Measurements from ENCODE around the gene NALCN.

DNA sequence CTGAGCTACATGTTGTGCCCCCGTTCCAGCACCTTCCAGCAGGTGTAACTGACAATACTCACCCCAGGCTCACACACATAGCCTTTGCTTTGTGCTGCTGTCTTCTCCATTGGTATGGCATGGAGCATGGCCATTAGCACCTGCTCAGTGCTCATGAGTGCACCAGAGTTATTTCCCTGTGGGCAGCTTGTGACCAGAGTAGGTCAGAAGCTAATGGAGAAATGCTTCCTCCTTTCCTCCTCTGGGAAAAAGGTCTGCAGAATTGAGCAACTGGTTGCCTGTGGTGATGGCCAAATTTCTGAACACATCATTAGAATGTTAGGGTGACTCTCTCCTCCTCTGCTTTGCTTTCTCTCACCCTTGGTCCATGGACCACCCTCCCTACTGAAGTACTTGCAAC, 397.2 kb downstream of the NALCN start:
- TF ChIP-seq, protein P1, sequence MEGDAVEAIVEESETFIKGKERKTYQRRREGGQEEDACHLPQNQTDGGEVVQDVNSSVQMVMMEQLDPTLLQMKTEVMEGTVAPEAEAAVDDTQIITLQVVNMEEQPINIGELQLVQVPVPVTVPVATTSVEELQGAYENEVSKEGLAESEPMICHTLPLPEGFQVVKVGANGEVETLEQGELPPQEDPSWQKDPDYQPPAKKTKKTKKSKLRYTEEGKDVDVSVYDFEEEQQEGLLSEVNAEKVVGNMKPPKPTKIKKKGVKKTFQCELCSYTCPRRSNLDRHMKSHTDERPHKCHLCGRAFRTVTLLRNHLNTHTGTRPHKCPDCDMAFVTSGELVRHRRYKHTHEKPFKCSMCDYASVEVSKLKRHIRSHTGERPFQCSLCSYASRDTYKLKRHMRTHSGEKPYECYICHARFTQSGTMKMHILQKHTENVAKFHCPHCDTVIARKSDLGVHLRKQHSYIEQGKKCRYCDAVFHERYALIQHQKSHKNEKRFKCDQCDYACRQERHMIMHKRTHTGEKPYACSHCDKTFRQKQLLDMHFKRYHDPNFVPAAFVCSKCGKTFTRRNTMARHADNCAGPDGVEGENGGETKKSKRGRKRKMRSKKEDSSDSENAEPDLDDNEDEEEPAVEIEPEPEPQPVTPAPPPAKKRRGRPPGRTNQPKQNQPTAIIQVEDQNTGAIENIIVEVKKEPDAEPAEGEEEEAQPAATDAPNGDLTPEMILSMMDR (IDR thresholded peaks at IDR 0.05) = no peak
- no peak for TF ChIP-seq POLR2A (IDR thresholded peaks at IDR 0.05)

Data from body of pancreas (tissue), 4 donors.